GM10266 (cell line): ENCODE results near the gene BLTP3B.
A peak's percentile ranks its signal among the peaks of the same experiment; 100 is the strongest.

Experiments used
- DNase-seq: peaks from one replicate; pipeline ENCODE4 v3.0.0; 2012; ENCODE audit errors: extremely low spot score
- CTCF ChIP-seq: IDR thresholded peaks from 2 replicates; pipeline ENCODE4 v1.5.1; 2012; ENCODE audit warnings: mild to moderate bottlenecking, low read depth; ENCODE audit not compliant: control insufficient read depth, insufficient read depth; ENCODE audit errors: missing control alignments

BLTP3B gene

GRCh38 chr12:100157427-100157821 is 14.8 kb upstream of the BLTP3B start:
- DNase-seq = no peak
- no peak for TF ChIP-seq CTCF

GRCh38 chr12:100156731-100157426 is 14.2 kb upstream of the BLTP3B start:
- DNase-seq = no peak
- no peak for TF ChIP-seq CTCF

GRCh38 chr12:100154474-100155247 is 12.0 kb upstream of the BLTP3B start:
- DNase-seq = peak; percentile 64

GRCh38 chr12:100153131-100153530 is 10.5 kb upstream of the BLTP3B start:
- TF ChIP-seq CTCF = no peak
- DNase-seq = no peak

More at GRCh38 chr12:100154474-100155247, 12.0 kb upstream of the BLTP3B start:
- TF ChIP-seq CTCF = peak; percentile 88

GRCh38 chr12:100151769-100152168 is 9.1 kb upstream of the BLTP3B start:
- no peak for TF ChIP-seq CTCF

GRCh38 chr12:100146252-100146651 is 3.6 kb upstream of the BLTP3B start:
- DNase-seq = no peak
- TF ChIP-seq CTCF = no peak

More at GRCh38 chr12:100151769-100152168, 9.1 kb upstream of the BLTP3B start:
- DNase-seq = no peak

GRCh38 chr12:100145643-100146042 is 3.0 kb upstream of the BLTP3B start:
- no peak for TF ChIP-seq CTCF
- no peak for DNase-seq
